Effector memory CD4-positive, alpha-beta T cell (primary cell): ENCODE measurements around the gene WNT8B.

Experiments used
- DNase-seq, 3 donors: peaks; one replicate each; pipeline ENCODE4 v3.0.0-alpha.2; 2020
- H3K27ac ChIP-seq: 2 replicates; pipeline ENCODE4 v1.7.0; 2013; ENCODE audit warnings: mild to moderate bottlenecking, low read length, moderate library complexity; ENCODE audit not compliant: insufficient read depth, poor library complexity, severe bottlenecking
- H3K27me3 ChIP-seq: replicated peaks from 2 replicates; pipeline ENCODE4 v1.7.0; 2013; ENCODE audit warnings: mild to moderate bottlenecking, low read length; ENCODE audit not compliant: insufficient read depth, control insufficient read depth, poor library complexity, severe bottlenecking
- H3K36me3 ChIP-seq: 2 replicates; pipeline ENCODE4 v1.7.0; 2013; ENCODE audit warnings: mild to moderate bottlenecking, low read length, moderate library complexity; ENCODE audit not compliant: control insufficient read depth, insufficient read depth
- H3K4me1 ChIP-seq: 2 replicates; pipeline ENCODE4 v1.7.0; 2013; ENCODE audit warnings: low read length, mild to moderate bottlenecking; ENCODE audit not compliant: control insufficient read depth, insufficient read depth, poor library complexity, severe bottlenecking
- H3K4me3 ChIP-seq: 2 replicates; pipeline ENCODE4 v1.7.0; 2013; ENCODE audit warnings: low read length, low read depth, mild to moderate bottlenecking; ENCODE audit not compliant: insufficient read depth, poor library complexity, severe bottlenecking
- H3K9me3 ChIP-seq: 2 replicates; pipeline ENCODE4 v1.7.0; 2013; ENCODE audit warnings: mild to moderate bottlenecking, low read length, moderate library complexity; ENCODE audit not compliant: control insufficient read depth

WNT8B gene

DNA sequence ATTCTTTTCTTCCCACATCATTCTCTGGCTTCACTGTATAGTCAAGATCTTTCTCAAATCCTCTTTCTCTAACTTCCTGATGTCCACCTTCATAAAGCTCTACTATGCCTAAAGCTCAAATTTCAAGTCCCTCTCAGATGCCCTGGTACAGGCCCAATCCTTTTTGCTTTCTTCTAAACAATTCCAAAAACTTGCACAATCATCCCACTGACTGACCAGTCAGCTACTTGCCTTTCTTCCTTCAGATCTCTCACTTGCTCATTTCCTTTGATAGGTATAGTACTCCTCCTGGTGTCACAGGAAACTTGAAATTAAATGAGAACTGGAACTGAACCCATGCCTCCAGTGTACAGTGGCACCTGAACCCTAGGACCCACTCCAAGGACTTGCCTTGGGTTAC lies 38.6 kb downstream of the WNT8B start:
- Histone ChIP-seq H3K27ac (no peak overlapping the region), H3K27me3 (no peaks in the 10 kb centered on the region), H3K4me1 (no peaks in the 10 kb centered on the region), H3K4me3 (no peak overlapping the region), H3K9me3 (no peaks in the 10 kb centered on the region), H3K36me3 (peaks cover 65% of the 10 kb centered on the region)
- DNase-seq = no peak

GRCh38 chr10:100502926-100503494 lies 40.2 kb downstream of the WNT8B start:
- Histone ChIP-seq H3K27me3 (no peaks in the 10 kb centered on the region), H3K4me3 (no peak overlapping the region), H3K9me3 (no peaks in the 10 kb centered on the region), H3K36me3 (peaks cover 55% of the 10 kb centered on the region), H3K4me1 (no peaks in the 10 kb centered on the region), H3K27ac (no peak overlapping the region)
- no peak for DNase-seq

GRCh38 chr10:100504096-100504495 lies 41.3 kb downstream of the WNT8B start:
- Histone ChIP-seq H3K4me1 (peaks cover 9% of the 10 kb centered on the region), H3K27me3 (no peaks in the 10 kb centered on the region), H3K27ac (no peak overlapping the region), H3K4me3 (no peak overlapping the region), H3K36me3 (peaks cover 46% of the 10 kb centered on the region), H3K9me3 (no peaks in the 10 kb centered on the region)
- DNase-seq = no peak

- no peaks in the 10 kb centered on the region for H3K27me3 ChIP-seq
- no peak for DNase-seq
- H3K27ac ChIP-seq = no peak overlapping the region
- H3K4me1 ChIP-seq = peaks cover 20% of the 10 kb centered on the region
- no peak overlapping the region for H3K4me3 ChIP-seq
- H3K36me3 ChIP-seq = peaks cover 37% of the 10 kb centered on the region
- no peaks in the 10 kb centered on the region for H3K9me3 ChIP-seq
Measured at GRCh38 chr10:100505164-100505563, 42.4 kb downstream of the WNT8B start.

GRCh38 chr10:100506596-100507356 lies 44.0 kb downstream of the WNT8B start:
- no peaks in the 10 kb centered on the region for H3K9me3 ChIP-seq
- H3K4me1 ChIP-seq = peaks cover 36% of the 10 kb centered on the region
- no peaks in the 10 kb centered on the region for H3K27me3 ChIP-seq
- peaks cover 29% of the 10 kb centered on the region for H3K36me3 ChIP-seq
- H3K27ac ChIP-seq = no peak overlapping the region
- DNase-seq = no peak
- no peak overlapping the region for H3K4me3 ChIP-seq

DNA sequence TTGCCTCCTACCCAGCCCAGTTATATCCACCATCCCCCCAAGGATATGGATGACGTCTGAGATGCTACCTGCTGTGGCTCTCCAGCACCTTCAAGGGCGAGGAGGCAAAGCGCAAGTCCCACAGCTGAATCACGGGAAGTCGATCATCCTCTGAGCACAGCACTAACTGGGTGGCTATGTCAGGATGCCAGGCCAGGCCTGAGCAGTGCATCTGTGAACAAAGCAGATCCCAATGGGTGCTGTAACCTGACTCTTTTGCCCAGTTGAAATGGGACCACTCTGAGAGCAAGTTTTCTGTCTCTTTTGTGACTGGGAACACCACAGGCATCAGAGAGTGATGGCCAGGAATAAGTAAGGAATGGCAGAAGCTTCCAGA lies 44.5 kb downstream of the WNT8B start:
- Histone ChIP-seq H3K9me3 (no peaks in the 10 kb centered on the region), H3K27me3 (no peaks in the 10 kb centered on the region), H3K27ac (no peak overlapping the region), H3K36me3 (peaks cover 24% of the 10 kb centered on the region), H3K4me1 (peaks cover 38% of the 10 kb centered on the region), H3K4me3 (no peak overlapping the region)
- DNase-seq = no peak

DNA sequence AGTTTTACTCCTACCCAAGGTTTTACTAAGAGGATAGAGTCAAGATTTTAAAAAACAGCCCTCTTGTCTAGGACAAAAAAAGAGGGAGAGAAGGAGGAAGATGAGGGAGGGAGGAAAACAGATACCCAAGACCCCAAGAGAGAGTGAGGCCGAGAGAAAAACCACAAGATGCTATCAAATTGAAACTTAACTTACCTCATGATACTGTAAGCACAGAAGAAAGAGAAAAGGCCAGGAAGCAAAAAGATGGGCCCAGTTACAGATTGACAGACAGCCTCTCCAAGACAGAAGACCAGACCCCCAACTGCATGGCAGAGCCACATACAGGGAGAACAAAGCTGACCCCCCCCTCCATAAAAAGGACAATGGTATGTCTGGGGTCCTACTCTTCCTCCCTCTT lies 45.5 kb downstream of the WNT8B start:
- Histone ChIP-seq H3K4me1 (peaks cover 38% of the 10 kb centered on the region), H3K27ac (no peak overlapping the region), H3K9me3 (no peaks in the 10 kb centered on the region), H3K36me3 (peaks cover 19% of the 10 kb centered on the region), H3K27me3 (no peaks in the 10 kb centered on the region), H3K4me3 (no peak overlapping the region)
- DNase-seq = no peak

- Histone ChIP-seq H3K36me3 (peaks cover 19% of the 10 kb centered on the region), H3K4me3 (no peak overlapping the region), H3K4me1 (peaks cover 38% of the 10 kb centered on the region), H3K27ac (peak overlapping the region; percentile 9), H3K9me3 (no peaks in the 10 kb centered on the region), H3K27me3 (no peaks in the 10 kb centered on the region)
- peak in 1 of 3 donors; percentile 23 for DNase-seq
Measured at GRCh38 chr10:100508691-100509150, 45.9 kb downstream of the WNT8B start.

DNA sequence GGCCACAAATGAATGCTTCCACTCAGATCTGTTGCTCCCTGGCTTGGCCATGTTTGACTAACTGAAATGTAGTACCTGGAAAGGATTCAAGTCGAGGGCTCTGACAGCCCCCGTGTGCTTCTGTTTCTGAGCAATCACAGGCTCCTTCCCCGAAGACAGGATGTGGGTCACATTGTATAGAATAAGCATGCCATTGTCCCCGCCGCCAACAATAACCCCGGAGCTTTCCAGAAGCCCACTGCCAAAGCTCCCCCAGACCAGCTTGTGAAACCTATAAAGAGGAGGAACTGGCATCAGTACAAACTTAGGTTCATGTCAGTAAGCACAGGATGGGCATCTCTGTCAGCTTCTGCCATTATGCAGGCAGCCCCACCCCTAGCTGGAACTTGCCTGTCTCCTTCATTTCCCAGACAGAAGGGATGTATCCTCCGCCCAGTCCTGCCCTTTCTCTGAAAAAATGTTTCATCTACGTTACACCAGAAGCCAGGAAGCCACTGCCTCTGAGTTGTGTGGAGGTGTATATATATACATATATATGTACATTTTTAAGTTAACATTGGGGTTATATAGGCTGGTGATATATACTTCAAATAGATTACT lies 46.5 kb downstream of the WNT8B start:
- H3K4me1 ChIP-seq = peaks cover 38% of the 10 kb centered on the region
- no peak overlapping the region for H3K4me3 ChIP-seq
- peak overlapping the region; percentile 9 for H3K27ac ChIP-seq
- peaks cover 19% of the 10 kb centered on the region for H3K36me3 ChIP-seq
- DNase-seq = no peak
- H3K27me3 ChIP-seq = no peaks in the 10 kb centered on the region
- no peaks in the 10 kb centered on the region for H3K9me3 ChIP-seq
